H1 (cell line): ENCODE measurements around the gene NBPF6. TPM values are rescaled to one million over a fixed set of nuclear protein-coding genes. Genes with fewer than 3 reads are reported as not detected.
"Not testable (repeated sequence)": the region's sequence is repeated elsewhere in the genome, so short reads cannot be mapped to it uniquely, and the experiment has no call there.

Source experiments
- CTCF ChIA-PET: fragments of 300-600 bp; sonication (Branson Sonifier 250); formaldehyde crosslinking; loops from one replicate; lab custom pipeline; 2021; ENCODE audit not compliant: partially characterized antibody; lab: Charles Lee
- POLR2A ChIA-PET: fragments of 300-600 bp; sonication (Branson Sonifier 250); formaldehyde crosslinking; loops from one replicate; lab custom pipeline; 2021; ENCODE audit warnings: inconsistent platforms; ENCODE audit not compliant: partially characterized antibody; lab: Charles Lee
- DNase-seq, 2 experiments: peaks; one replicate each; pipeline versions ENCODE4 v3.0.0 to v3.0.0-alpha.2; 2010 to 2022; ENCODE audit warnings: low spot score in 2 of 2, low read depth in 1 of 2, mixed read lengths in 1 of 2
- FAIRE-seq: peaks from 2 replicates; lab custom pipeline; 2011; peaks lifted over from hg19 to GRCh38; lab: Jason Lieb, UNC
- H2AFZ ChIP-seq: 2 replicates; pipeline ENCODE4 v1.8.1; 2012; ENCODE audit warnings: low read length, inconsistent platforms
- H2AK5ac ChIP-seq: 2 replicates; pipeline ENCODE4 v1.6.1; 2013; ENCODE audit warnings: low read depth, low read length
- H2BK120ac ChIP-seq: replicated peaks from 2 replicates; pipeline ENCODE3; 2013; ENCODE audit warnings: low read depth, low read length, inconsistent platforms
- H2BK12ac ChIP-seq: 2 replicates; pipeline ENCODE4 v1.6.1; 2013; ENCODE audit warnings: low read depth, low read length
- H2BK15ac ChIP-seq: 2 replicates; pipeline ENCODE4 v1.6.1; 2013; ENCODE audit warnings: low read length
- H2BK20ac ChIP-seq: 2 replicates; pipeline ENCODE4 v1.6.1; 2013; ENCODE audit warnings: low read length
- H2BK5ac ChIP-seq: 2 replicates; pipeline ENCODE4 v1.6.1; 2013; ENCODE audit warnings: low read depth, low read length
- H3K14ac ChIP-seq: 2 replicates; pipeline ENCODE4 v1.6.1; 2013; ENCODE audit warnings: inconsistent platforms; ENCODE audit not compliant: insufficient read length
- H3K18ac ChIP-seq: 2 replicates; pipeline ENCODE4 v1.6.1; 2013; ENCODE audit warnings: low read length; ENCODE audit errors: extremely low read depth
- H3K23ac ChIP-seq: 2 replicates; pipeline ENCODE4 v1.6.1; 2013; ENCODE audit warnings: inconsistent platforms; ENCODE audit not compliant: insufficient read length
- H3K23me2 ChIP-seq: 2 replicates; pipeline ENCODE4 v1.6.1; 2013; ENCODE audit warnings: low read depth, low read length
- H3K27ac ChIP-seq: 2 replicates; pipeline ENCODE4 v1.6.1; 2011; ENCODE audit warnings: low read depth, low read length, inconsistent platforms
- H3K27me3 ChIP-seq, 4 experiments: replicated peaks in 1 of 4; 1 replicate in 1 of 4; 2 replicates in 3 of 4; pipeline versions ENCODE4 v1.6.1 to v1.8.1; 2011 to 2013; ENCODE audit warnings: low read length in 3 of 4, mild to moderate bottlenecking in 3 of 4, inconsistent platforms in 2 of 4, mixed read lengths in 2 of 4, moderate library complexity in 1 of 4; ENCODE audit not compliant: control insufficient read depth in 3 of 4, insufficient read depth in 3 of 4; ENCODE audit errors: extremely low read depth in 1 of 4
- H3K36me3 ChIP-seq, 4 experiments: 2 replicates each; pipeline versions ENCODE4 v1.6.1 to v1.8.1; 2011 to 2013; ENCODE audit warnings: mild to moderate bottlenecking in 4 of 4, low read length in 3 of 4, moderate library complexity in 2 of 4, control low read depth in 1 of 4, inconsistent platforms in 1 of 4; ENCODE audit not compliant: insufficient read depth in 4 of 4, control insufficient read depth in 2 of 4
- H3K4ac ChIP-seq: replicated peaks from 2 replicates; pipeline ENCODE3; 2013; ENCODE audit warnings: low read length, low read depth, mixed read lengths, inconsistent platforms; ENCODE audit not compliant: insufficient read length
- H3K4me1 ChIP-seq, 4 experiments: replicated peaks in 1 of 4; 1 replicate in 1 of 4; 2 replicates in 3 of 4; pipeline versions ENCODE4 v1.6.1 to v1.8.1; 2011 to 2013; ENCODE audit warnings: low read length in 3 of 4, inconsistent platforms in 2 of 4, mixed read lengths in 1 of 4; ENCODE audit not compliant: insufficient read depth in 4 of 4, control insufficient read depth in 3 of 4
- H3K4me2 ChIP-seq, 2 experiments: 2 replicates each; pipeline versions ENCODE4 v1.6.1 to v1.8.1; 2011 to 2013; ENCODE audit warnings: low read depth in 2 of 2, low read length in 2 of 2, control low read depth in 1 of 2, inconsistent platforms in 1 of 2, mild to moderate bottlenecking in 1 of 2; ENCODE audit not compliant: insufficient read depth in 1 of 2
- H3K4me3 ChIP-seq, 4 experiments: fragments of 200-600, 300-600 bp in 1 of 4; sonication (generic), shearing (Covaris generic), sonication (Bioruptor Twin) in 1 of 4; 2 replicates each; pipeline versions ENCODE4 v1.5.1 to v1.8.1; 2011 to 2016; ENCODE audit warnings: low read length in 4 of 4, low read depth in 3 of 4, control low read depth in 2 of 4, inconsistent platforms in 2 of 4, mild to moderate bottlenecking in 2 of 4, mixed read lengths in 1 of 4, moderate library complexity in 1 of 4; ENCODE audit not compliant: insufficient read depth in 2 of 4; ENCODE audit errors: extremely low read depth in 1 of 4
- H3K56ac ChIP-seq: replicated peaks from 2 replicates; pipeline ENCODE3; 2013; ENCODE audit warnings: low read depth, mild to moderate bottlenecking, mixed read lengths, low read length, inconsistent platforms; ENCODE audit not compliant: insufficient read length
- H3K79me1 ChIP-seq: 2 replicates; pipeline ENCODE4 v1.6.1; 2013; ENCODE audit warnings: low read depth, low read length, control low read depth
- H3K79me2 ChIP-seq, 2 experiments: 2 replicates each; pipeline versions ENCODE4 v1.6.1 to v1.8.1; 2012 to 2013; ENCODE audit warnings: low read length in 2 of 2, mild to moderate bottlenecking in 2 of 2, inconsistent platforms in 1 of 2; ENCODE audit not compliant: insufficient read depth in 2 of 2, control insufficient read depth in 1 of 2
- H3K9ac ChIP-seq, 4 experiments: replicated peaks in 1 of 4; 1 replicate in 1 of 4; 2 replicates in 3 of 4; pipeline versions ENCODE4 v1.6.1 to v1.8.1; 2011 to 2013; ENCODE audit warnings: low read depth in 3 of 4, low read length in 3 of 4, control low read depth in 2 of 4, mild to moderate bottlenecking in 2 of 4, moderate library complexity in 2 of 4, inconsistent platforms in 1 of 4; ENCODE audit errors: extremely low read depth in 1 of 4
- H3K9me3 ChIP-seq, 2 experiments: 2 replicates each; pipeline versions ENCODE4 v1.6.1 to v1.8.1; 2012 to 2013; ENCODE audit warnings: mild to moderate bottlenecking in 2 of 2, moderate library complexity in 2 of 2, control low read depth in 1 of 2, inconsistent platforms in 1 of 2, low read depth in 1 of 2, low read length in 1 of 2, mixed read lengths in 1 of 2; ENCODE audit not compliant: insufficient read depth in 2 of 2
- H4K20me1 ChIP-seq, 2 experiments: replicated peaks in 1 of 2; 2 replicates each; pipeline versions ENCODE3 to v1.8.1; 2011 to 2013; ENCODE audit warnings: inconsistent platforms in 2 of 2, low read length in 2 of 2, mild to moderate bottlenecking in 1 of 2; ENCODE audit not compliant: insufficient read depth in 2 of 2, control insufficient read depth in 1 of 2
- H4K5ac ChIP-seq: 2 replicates; pipeline ENCODE4 v1.6.1; 2013; ENCODE audit warnings: low read length, low read depth, mixed read lengths, inconsistent platforms; ENCODE audit not compliant: insufficient read length
- H4K8ac ChIP-seq: 2 replicates; pipeline ENCODE4 v1.8.0; 2013; ENCODE audit warnings: mild to moderate bottlenecking, moderate library complexity, low read length, inconsistent platforms; ENCODE audit not compliant: insufficient read depth; ENCODE audit errors: extremely low read depth
- H4K91ac ChIP-seq: replicated peaks from 2 replicates; pipeline ENCODE3; 2013; ENCODE audit warnings: low read length, mixed read lengths, inconsistent platforms; ENCODE audit not compliant: insufficient read length
- WGBS, 2 experiments: shearing (Covaris generic) in 1 of 2; methylation state at CpG; one replicate each; pipeline versions ENCODE4 v1.1.6 to v1.1.7; 2013 to 2015; ENCODE audit warnings: low lambda C conversion rate in 2 of 2, mixed read lengths in 2 of 2, inconsistent platforms in 1 of 2, low coverage in 1 of 2, missing lambda C conversion rate in 1 of 2; ENCODE audit not compliant: insufficient replicate concordance in 2 of 2, insufficient coverage in 1 of 2, insufficient read length in 1 of 2; ENCODE audit errors: extremely low coverage in 1 of 2, missing lambda C conversion rate in 1 of 2; 5-methylcytosine and 5-hydroxymethylcytosine counted together
- long read RNA-seq, 2 experiments: library from RNA in 1 of 2; library from capped mRNA in 1 of 2; stranded (forward); transcript quantifications; one replicate each; pipeline ENCODE4 v2.0.0, GENCODE V29; 2021; ENCODE audit warnings: inconsistent platforms in 1 of 2
- polyA minus RNA-seq, 3 experiments: library from RNA; depleted of rRNA, polyadenylated mRNA; stranded (reverse); fragments of >200 nt; gene quantifications; 1 replicate in 2 of 3; 2 replicates in 1 of 3; pipeline ENCODE4 v1.2.3, GENCODE V29; 2011
- polyA plus RNA-seq, 7 experiments: library from polyadenylated mRNA; depleted of rRNA in 3 of 7; stranded (reverse) in 5 of 7; unstranded in 2 of 7; fragments of >200 nt in 5 of 7; fragments of 200-250 nt in 2 of 7; gene quantifications; 1 replicate in 5 of 7; 2 replicates in 1 of 7; 4 replicates in 1 of 7; pipeline versions ENCODE4 v1.2.1 to v1.2.3, GENCODE V29; 2011 to 2013; ENCODE audit warnings: missing spikeins in 2 of 7, mixed read lengths in 2 of 7
- total RNA-seq: library from RNA; stranded (reverse); fragmentation: NEBNext Ultra II Directional; extraction: Animal tissue kit (Norgen Biotek cat#: 25700); gene quantifications from 2 replicates; pipeline ENCODE4 v1.2.1, GENCODE V29; 2021

NBPF6 gene
- total RNA-seq (not detected in 2 replicates), polyA plus RNA-seq (2011; rRNA removed) (not detected in 2 replicates), polyA minus RNA-seq (2011; rRNA and poly(A)+ RNA removed) (not detected in 2 replicates)
- not detected for polyA plus RNA-seq (2011; cell fraction: cytosol; rRNA removed)
- 0.04 TPM for polyA plus RNA-seq (2011; cell fraction: nucleus; rRNA removed)
- polyA plus RNA-seq (2012, experiment 1 of 2): not detected in 4 replicates
- not detected for polyA plus RNA-seq (2012, experiment 2 of 2)
- not detected for polyA plus RNA-seq (2013, experiment 1 of 2)
- not detected for polyA plus RNA-seq (2013, experiment 2 of 2)
- not detected for polyA minus RNA-seq (2011; cell fraction: cytosol; rRNA and poly(A)+ RNA removed)
- polyA minus RNA-seq (2011; cell fraction: nucleus; rRNA and poly(A)+ RNA removed): not detected
- long read RNA-seq, experiment 1, partial matches to known transcripts: 1 of 1 reads
- long read RNA-seq, experiment 1, other reads (novel, unspliced or antisense): 0 of 1 reads
- long read RNA-seq, experiment 2: 0 reads

GRCh38 chr1:108450043-108450442, at the start of gene NBPF6:
TSS of gene NBPF6 (plus strand) at chr1:108450343. CDS start at chr1:108450602, 259 bp downstream.
- H3K56ac ChIP-seq, H3K9ac ChIP-seq, H2BK5ac ChIP-seq, H3K4me1 ChIP-seq, H2AK5ac ChIP-seq, H3K23me2 ChIP-seq, H3K4me3 ChIP-seq, H3K18ac ChIP-seq, H2BK20ac ChIP-seq, H2BK12ac ChIP-seq, H3K4me2 ChIP-seq, H3K79me1 ChIP-seq, H3K79me2 ChIP-seq, H4K91ac ChIP-seq, H3K27me3 ChIP-seq, H2BK120ac ChIP-seq, H3K9me3 ChIP-seq, H2AFZ ChIP-seq, POLR2A ChIA-PET, H4K20me1 ChIP-seq, H2BK15ac ChIP-seq, DNase-seq, H3K36me3 ChIP-seq, H3K4ac ChIP-seq, FAIRE-seq, CTCF ChIA-PET, H3K14ac ChIP-seq, H4K8ac ChIP-seq, H4K5ac ChIP-seq, H3K27ac ChIP-seq, H3K23ac ChIP-seq: not testable (repeated sequence)
- no CpG with 5 or more reads among the region's 5 CpGs for WGBS, 2 experiments
